Stimulated activated CD8-positive, alpha-beta memory T cell treated with anti-CD3 and anti-CD28 coated beads, Interleukin-12 subunit alpha, Interleukin-12 subunit beta, amount 100 ng/mL, for 4 hours (primary cell): ENCODE data around the gene CLSTN1.
"Not testable (repeated sequence)": the region's sequence is repeated elsewhere in the genome, so short reads cannot be mapped to it uniquely, and the experiment has no call there.

Experiments
- DNase-seq: peaks from one replicate; pipeline ENCODE4 v3.0.0-alpha.2; 2020; ENCODE audit warnings: low read depth

Gene CLSTN1

DNA sequence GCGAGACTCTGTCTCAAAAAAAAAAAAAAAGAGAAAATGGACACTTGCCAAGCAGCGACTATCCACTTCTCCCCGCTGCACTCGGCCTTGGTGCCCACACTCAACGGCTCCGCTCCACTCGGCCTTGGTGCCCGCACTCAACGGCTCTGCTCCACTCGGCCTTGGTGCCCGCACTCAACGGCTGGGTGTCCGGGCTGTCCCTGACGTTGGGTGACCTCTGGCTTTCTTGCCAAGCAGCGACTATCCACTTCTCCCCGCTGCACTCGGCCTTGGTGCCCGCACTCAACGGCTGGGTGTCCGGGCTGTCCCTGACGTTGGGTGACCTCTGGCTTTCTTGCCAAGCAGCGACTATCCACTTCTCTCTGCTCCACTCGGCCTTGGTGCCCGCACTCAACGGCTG lies 61.3 kb downstream of the CLSTN1 start:
- DNase-seq = not testable (repeated sequence)

DNA sequence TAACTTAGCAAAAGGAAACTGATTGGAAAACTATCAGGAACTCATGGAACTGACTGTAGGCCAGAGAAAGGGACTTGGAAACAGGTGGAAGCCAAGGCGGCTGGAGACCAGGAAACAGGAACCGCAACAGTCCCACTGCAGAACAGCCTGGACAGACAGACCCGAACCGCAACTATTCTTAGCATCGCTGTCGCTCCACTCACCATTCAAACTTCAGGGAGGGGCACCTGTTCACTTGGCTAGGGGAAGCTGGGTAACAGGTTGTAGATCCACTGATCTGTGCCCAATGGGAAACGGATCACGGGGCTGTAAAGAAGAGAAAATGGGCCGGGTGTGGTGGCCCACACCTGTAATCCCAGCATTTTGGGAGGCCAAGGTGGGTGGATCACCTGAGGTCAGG lies 61.9 kb downstream of the CLSTN1 start:
- DNase-seq = no peak

DNA sequence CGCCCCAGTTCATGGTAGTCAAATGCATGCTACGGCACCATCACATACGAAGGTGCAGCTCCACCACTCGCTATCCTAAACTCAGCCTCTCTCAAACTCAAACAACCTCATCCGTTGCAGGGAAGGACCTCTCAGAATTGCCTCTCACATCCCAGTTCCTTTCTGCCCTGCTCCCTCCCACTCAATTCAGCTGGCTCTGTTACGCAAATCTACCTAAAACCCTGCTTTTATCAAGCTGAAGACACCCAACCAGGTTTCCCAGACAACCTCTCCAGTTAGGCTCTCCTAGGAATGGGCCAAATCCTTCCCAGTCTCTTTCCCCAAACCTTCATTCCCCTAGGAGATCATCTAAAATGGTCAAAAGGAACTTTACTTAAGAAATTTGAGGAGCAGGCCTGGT lies 62.9 kb downstream of the CLSTN1 start:
- DNase-seq = no peak

DNA sequence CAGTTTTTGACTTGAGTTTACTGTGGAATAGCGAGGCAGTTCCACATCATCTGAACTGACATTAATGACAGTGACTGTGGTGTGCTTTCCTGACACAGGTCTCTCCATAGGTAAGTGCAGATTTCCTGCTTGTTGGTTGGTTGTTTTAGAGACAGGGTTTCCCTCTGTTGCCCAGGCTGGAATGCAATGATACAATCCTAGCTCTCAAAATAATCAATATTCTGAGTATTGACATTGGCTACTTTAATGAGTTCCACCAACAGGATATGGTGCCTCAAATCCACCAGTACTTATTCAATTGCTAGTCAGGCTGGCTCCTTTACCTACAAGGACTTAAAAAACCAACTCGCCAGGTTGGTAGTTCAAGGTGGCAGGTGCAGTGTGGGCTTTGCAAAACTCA lies 63.8 kb downstream of the CLSTN1 start:
- no peak for DNase-seq

DNA sequence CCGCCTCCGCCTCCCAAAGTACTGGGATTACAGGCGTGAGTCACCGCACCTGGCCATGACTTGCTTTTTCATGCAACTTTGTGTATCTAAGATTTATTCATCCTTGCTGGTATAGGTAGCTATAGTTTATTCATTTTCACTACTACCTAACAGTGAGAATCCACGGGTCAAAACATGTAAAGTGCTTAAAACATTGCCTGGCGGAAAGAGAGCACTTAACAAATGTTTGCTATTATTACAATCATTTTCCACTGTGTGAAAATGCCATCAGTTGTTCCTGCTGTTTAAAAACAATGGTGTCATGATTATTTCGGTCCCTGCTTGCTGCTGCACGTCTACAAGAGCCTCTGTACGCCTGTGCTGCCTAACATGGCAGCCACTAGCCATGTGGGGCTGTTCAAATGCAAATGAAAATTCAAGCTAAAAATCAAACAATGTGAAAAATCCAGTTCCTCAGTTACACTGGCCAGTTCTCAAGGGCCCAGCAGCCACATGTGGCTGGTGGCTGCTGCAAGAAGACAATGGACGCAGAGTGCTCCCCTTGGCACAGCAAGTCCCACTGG lies 65.1 kb downstream of the CLSTN1 start:
- no peak for DNase-seq

DNA sequence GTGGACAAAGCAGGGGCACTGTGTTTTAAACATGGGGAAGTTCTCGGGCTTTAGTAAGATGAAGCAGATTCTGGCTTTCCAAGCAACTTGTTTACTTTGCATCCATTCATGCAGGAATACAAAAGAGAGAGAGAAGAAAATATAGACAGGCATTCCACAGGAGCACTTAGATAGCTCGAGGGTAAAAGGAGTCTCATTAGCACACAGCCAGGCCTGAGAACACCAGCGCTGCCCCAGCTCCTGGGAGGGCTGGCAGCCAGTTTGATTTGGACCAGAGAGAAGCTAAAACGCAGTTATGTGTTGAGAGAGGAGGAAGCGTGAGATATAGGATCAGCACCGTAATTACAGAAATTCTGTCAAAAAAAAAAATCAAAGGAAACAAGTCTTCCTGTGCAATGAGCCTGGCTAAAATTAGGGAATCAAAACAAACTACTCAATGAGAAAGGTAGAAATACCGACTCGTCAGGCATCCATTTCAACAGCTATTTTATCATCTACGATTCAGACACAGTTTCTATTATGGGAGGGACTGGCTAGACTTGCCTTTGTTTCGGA lies 68.2 kb downstream of the CLSTN1 start:
- no peak for DNase-seq

DNA sequence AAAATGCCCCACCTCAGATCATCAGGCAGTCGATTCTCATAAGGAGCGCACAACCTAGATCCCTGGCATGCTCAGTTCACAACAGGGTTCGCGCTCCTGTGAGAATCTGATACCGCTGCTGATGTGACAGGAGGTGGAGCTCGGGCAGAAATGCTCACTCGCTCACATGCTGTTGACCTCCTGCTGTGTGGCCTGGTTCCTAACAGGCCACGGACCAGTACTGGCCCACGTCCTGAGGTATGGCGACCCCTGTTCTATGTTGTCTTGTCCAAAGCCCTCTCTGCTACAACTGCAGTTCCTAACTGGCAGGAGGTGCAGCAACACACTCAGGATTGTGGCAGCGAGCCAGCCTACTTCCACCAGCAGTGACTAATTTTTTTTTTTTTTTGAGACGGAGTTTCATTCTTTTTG lies 70.6 kb downstream of the CLSTN1 start:
- no peak for DNase-seq

DNA sequence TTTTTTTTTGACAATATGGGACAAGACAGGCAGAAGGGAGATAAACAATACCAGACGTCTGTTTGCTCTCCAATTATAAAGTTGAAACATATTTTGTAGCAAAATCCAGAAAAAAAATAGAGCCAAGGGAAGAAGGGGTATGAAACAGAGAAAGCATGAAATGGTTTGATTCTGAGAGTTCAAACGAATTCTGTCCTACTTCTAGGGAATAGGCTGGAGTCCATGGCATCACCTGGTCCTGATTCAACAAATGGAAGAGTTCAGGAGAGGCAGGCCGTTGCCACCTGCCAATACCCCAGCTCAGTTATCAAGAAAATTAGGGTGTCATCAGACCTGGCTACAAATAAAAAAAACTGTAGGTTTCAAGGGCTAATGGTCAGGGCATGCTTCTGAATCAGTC lies 71.8 kb downstream of the CLSTN1 start:
- no peak for DNase-seq

DNA sequence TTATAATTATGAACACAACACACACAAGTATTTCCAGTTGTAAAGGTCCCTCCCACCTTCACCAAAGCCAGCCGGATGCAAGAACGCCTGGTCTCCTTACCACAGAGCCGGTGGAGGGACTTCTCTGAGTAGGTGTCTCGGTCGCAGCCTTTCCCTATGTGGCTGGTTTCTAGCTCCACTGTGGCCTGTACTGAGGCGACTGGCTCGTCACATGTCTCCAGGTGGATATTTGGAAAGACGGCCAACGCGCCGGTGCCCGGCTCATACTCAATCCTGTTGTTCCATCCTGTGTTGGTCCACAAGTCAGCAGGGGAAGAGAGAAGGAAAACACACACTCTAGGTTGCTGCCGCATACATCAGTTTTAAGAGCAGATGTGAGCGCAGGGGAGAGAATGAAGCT lies 74.4 kb downstream of the CLSTN1 start:
- no peak for DNase-seq

DNA sequence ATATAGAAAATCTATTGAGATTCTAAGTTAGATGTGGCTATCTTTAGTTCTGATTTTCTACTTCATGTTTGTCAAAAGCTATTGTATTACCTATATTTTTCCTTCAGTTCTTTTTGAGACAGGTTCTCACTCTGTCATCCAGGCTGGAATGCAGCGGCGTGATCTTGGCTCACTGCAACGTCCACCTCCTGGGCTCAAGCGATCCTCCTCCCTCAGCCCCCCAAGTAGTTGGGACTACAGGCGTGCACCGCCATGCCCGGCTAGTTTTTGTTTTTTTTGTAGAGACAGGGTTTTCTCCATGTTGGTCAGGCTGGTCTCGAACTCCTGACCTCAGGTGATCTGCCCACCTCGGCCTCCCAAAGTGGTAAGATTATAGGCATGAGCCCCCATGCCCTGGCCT lies 75.4 kb downstream of the CLSTN1 start:
- DNase-seq = not testable (repeated sequence)

DNA sequence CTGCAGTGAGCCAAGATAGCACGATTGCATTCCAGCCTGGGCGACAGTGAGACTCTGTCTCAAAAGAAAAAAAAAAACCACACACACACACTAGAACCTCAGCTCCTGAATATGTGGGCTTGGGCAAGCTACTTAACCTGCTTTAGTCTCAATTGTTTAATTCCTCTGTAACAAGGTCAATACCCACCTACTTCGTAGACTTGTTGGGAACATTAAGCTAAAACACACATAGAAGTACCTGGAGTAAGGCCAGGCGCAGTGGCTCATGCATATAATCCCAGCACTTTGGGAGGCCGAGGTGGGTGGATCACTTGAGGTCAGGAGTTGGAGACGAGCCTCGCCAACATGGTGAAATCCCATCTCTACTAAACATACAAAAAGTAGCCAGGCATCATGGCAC lies 77.1 kb downstream of the CLSTN1 start:
- DNase-seq = no peak

DNA sequence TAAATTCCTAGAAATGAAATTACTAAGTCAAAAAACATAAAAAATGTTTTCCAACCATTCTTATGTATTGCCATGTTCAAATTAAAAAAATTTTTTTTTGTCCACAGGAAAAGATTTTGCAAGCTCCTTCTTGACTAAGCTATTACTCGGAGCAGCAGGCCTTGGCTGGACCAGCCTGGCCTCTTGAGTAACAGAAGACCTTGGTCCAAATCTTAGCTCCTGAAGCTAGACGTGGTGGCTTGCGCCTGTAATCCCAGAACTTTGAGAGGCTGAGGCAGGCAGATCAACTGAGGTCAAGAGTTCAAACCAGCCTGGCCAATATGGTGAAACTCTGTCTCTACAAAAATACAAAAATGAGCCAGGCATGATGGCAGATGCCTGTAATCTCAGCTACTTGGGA lies 77.6 kb downstream of the CLSTN1 start:
- no peak for DNase-seq

DNA sequence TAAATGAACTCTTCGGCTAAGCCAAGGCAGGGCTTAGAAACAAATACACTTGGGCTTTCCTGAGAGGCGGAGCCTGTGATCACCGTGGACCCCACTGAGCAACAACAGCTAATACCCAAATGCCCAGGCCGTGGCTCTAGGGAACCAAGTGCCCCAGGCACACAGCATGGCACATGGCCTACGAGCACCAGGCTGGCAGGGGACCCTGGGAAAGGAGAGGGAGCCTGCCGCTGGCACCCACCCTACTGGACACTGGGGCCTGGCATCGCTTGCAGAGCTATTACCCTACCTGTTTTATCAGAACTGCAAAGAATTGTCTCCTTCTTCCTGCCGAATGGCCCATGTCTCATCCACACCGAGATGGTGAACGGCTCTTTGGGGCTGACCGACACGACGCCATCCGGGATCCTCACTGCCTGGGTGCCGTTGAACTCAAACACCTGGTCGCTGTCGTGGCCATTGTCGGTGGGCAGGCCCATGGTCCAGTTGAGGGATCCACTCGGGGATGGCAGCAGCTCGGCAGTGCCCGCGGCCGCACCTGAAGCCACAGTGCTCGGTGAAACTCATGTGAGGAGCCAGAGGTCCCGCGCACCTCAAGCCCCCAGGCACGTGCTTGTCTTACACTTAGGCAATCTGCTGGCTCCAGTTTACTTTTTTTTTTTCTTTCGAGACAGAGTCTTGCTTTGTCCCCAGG lies 79.5 kb downstream of the CLSTN1 start:
- no peak for DNase-seq

DNA sequence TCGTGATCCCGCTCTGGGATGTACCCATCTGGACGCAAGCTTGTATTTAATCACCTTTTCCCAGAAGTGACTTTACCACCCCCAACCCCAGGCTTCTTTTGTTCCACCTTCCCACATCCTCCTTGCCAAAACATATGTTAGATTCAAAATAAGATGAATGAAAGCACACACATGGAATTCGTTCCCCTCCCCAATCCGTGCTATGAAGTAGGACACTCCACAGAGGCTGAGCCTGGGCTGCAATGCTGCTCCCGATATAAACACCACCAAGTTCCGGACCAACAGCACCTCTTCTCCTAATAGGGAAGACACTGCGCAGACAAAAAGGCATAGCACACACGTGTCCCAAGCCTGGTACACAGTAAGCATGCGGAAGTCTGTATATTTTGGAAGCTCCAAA lies 86.1 kb downstream of the CLSTN1 start:
- no peak for DNase-seq

DNA sequence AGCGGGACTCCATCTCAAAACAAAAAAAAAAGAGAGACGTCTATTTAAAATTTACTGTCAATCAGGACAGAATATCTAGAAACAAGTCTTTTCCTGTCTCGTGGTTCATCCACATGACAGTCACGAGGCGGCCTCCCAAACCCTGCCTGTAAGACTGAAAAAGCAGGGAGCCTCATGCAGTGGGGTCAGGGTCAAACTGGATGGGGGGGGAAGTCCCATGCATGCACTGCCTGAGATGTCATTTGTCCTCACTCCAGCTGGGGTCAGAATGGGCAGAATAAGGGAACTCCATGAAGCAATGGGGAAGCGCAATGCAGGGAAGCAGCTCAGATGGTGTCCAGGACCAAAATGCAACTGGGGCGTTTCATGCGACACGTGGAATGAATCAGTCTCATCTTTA lies 86.7 kb downstream of the CLSTN1 start:
- no peak for DNase-seq

DNA sequence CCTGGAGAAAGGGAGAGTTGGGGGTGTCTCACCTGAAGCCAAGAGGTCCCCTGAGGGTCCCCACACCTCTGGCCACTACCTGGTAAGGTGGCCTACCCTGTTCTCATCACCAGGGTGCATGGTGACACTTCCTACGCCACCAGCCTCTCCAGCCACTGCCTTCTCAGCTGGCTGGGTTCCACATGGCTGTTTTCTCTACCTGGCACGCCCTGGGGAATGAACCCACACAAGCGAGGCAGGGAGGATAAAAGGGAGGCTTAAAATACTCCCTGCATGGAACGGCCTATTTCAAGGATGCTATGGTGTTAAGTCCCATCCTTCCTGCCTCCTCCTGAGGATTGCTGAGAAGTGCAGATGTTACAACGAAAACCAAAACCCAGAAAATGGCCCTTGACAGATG lies 87.5 kb downstream of the CLSTN1 start:
- no peak for DNase-seq

DNA sequence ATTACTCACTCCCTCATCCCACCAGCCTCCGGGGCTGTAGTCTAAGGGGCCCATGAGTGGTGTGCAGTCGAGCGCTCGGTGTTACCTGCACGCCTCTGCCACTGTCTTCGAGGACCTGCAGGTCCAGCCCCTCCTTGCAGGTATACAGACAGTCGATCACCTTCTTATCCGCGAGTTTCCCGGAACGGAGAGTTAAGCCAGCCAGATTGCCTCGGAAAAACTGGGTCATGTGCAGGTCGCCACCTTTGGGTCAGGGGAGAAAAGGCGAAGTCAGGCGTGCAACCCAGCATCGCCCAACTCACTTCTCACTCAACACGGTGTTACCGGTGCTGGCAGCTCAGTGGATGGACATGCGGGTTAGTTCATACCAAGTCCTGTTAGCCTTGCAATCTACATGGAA lies 88.0 kb downstream of the CLSTN1 start:
- DNase-seq = no peak

DNA sequence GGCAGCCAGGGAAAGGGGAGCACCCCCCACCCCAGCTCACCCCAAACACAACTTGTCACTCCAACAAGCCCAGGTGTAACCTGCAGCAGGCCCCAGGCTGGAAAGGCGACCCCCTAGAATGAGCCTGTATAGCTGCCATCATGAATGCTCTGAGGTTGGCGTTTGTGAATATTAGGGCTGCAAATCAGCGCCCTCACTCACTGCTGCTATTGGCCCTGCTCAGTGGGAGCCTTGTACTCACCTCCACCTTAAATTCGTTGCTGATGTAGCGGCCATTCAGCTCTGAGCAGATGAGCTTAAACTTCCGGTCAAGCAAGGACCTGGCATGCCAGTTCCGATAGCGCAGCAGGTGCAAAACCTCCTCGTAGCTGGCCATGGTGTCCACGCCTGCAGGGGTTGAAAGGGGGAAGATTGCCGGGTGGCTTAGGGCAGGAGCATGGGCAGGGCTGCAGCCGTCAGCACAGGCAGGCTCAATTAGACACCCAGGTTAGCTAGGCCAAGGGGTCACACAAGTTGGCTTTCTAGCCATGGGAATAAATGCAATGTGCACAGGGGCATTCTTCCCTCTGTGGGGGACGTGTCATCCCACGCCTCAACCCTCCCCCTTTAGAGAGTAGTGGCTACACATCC lies 90.5 kb downstream of the CLSTN1 start:
- no peak for DNase-seq

DNA sequence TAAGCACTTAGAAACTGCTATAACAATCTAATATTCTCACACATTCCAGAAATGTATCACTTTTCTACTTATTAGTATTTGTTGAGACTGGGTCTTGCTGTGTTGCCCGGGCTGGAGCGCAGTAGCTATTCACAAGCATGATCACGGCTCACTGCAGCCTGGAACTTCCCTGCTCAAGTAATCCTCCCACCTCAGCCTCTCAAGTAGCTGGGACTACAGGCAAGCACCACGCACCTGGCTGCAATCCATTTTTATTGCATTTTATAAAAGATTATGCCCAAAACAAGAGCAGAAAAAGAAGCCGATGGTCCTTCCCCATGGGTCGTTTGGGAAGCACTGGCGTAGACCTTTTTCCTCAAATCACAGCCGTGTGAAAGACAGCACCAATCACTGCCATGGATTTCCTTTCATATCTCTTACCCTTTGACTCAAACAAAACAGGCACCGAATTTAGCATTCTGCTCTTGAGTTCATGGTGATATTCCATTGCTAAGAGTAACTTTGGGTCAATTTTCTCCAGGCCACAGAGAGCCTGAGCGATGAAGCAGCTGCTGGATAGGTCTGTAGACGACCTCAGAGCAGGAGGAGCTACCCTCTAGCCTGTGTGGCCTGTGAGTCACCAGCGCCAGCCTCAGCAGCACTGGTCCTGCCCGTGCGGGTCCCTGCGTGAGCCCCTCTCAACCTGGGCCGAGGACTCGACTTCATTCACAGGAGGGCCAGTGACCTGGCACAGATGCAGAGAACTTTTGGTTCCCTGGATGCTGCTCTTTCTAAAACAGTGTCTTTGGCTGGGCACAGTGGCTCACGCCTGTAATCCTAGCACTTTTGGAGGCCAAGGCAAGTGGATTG lies 91.4 kb downstream of the CLSTN1 start:
- no peak for DNase-seq

DNA sequence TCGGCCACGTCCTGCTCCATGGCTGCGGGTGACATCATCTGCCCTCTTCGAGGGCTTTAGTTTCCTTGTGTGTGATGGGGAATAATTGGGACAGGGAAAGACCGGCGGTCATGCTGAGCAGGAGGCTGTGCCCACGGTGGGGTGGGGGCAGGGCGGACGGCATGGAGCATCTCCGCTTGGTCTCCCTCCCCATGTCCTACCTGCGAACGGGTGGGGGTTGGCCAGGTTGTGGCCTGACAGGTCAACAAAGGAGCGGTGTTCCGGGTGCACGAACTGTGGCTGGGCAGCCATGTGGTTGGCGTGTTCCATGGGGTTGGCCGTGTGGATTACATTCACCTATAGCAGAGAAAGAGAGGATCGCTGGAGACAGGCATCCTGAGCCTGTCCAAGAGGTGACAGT lies 92.2 kb downstream of the CLSTN1 start:
- DNase-seq = no peak

DNA sequence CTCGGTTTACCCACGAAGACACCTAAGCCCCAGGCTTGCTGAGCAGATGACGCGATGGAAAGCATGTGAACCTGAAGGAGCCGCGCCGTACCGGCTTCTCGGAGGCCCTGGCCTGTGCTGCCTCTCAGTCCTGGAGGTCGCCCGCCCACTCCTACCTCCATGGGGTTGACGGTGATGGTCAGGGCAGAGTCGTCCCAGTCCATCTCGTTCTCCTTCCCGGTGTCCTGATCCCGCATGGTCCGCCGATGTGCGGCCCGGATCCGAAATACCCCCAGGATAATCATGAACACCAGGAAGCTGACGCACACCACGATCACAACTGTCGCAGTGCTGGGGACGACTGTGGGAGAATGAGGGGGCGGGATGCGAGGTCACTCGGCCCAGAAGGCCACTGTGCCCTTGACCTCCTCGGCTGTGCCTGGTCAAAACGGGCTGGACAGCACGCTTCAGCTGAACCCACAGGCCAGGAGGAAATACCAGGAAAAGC lies 92.7 kb downstream of the CLSTN1 start:
- no peak for DNase-seq

DNA sequence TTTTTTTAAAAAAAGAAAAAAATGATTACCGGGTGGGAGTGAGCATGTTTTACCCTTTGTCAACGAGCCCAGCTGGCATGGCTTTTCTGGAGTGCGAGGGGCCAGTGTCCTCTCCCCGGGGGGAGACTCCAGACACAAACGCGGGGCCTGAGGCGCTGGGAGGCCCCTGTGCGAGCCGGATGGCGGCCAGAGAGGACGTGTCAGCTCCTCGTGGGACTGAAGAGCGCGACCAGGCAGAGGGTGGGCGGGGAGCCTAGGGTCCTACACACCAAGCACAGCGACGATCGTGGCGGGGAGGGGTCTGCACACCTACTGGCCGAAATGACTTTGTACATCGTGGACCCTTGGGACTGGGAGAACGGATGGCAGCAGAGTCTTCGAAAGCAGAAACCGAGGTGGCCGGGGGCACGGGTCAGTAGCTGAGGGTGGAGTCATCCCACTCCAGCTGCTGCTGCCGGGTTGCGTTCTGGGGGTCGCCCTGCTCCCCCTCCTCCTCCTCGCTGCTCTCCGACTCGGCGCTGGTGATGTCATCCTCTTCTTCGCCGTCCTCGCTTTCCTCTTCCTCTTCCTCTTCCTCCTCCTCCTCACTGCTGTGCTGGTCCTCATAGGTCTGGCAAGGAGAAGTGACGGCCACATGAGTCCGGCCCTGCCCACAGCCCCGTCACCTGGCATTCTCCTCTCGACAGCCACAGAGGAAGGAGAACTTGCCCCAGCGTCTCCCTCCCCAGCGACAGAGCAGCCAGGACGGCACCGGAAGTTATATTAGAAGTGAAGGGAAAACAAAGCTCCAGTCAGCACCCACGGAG lies 93.5 kb downstream of the CLSTN1 start:
- no peak for DNase-seq
